K562 treated with DMSO at 1 percent for 12 hours (cell line): ENCODE data around the gene MCEE. TPM values are rescaled to one million over a fixed set of nuclear protein-coding genes. Genes with fewer than 3 reads are reported as not detected.

Source experiments
- total RNA-seq: library from RNA; unstranded; fragments of 300-600 nt; gene quantifications from 2 replicates; pipeline ENCODE4 v1.2.3, GENCODE V29; 2022; ENCODE audit not compliant: insufficient read depth

MCEE gene
- 14.1 and 23.3 TPM in 2 replicates for total RNA-seq

DNA sequence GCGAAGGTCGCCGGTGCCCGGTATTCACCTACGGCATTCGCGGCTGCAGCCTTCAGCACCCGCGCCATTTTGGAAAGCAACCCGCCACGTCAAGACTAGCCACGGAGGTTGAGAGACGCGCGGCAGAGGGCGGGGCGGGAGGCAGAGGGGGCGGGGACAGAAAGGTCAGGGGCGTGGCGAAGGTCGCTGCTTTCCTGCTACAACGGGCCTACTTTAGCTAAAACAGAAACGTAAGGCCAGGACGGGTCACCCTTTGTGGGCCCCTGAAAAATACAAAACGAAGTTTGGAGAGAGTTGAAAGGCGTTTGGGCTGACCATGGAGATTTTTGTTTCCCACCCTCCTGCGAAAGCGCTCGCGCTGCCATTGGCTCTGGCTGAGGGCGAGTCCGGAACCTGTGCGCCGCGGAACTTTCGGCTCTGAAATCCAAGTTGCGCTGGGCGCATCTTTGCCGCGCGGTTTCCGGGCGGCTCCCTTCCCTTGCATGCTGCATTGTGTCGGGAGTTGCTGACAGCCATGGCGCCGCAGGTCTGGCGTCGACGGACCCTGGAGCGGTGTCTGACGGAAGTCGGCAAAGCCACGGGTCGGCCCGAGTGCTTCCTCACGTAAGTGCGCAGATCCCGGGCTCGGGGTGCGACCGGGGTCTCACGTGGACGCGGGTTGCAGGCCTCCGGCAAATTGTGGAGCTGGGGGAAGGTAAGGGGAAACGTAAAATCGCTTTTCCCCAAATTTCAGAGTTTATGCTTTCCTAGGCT, at the start of gene MCEE, which contains the start of gene MPHOSPH10:
Gene MCEE (minus strand): TSS at position 78 of the 753 bp plus-strand sequence. CDS start 10 bp downstream, at position 68.
Gene MPHOSPH10 (plus strand): TSS at position 483 of the 753 bp plus-strand sequence. CDS start 32 bp downstream, at position 515.

DNA sequence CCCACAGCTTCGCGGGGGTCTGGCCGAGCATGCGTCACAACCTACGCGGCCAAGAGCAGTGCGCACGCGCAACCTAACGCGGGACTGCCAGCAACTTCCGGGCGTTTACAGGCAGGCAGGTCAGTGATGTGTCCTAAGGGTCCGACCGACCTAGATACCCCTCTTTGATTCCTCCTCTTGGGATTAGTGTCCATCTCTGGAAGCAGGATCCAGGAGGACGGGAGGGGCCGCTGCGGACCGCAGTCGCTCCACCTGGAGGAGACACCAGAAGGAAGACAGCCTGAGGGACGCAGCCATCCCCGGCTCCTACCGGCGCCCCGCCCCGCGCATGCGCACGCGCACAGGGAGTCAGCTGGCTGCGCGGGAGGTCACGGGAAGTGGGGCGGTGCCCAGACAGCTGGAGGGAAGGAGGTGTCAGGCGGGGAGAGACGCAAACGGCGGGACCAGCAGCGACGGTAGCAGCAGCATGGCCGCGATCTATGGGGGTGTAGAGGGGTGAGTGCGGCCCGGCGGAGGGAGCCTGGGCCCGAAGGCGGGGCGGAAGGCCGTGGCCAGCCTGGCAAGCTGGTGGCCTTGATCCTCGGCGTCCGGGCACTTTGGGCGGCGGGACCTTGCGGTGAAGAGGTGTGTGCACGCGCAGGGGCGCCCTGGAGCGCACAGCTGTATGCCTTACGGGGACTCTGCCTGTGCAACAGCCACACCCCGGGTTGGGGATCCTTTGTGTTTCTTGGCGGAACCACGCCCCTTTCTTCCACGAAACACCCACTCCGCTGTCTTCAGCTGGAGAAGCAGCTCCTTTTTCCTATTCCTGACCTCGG, 61.6 kb downstream of the MCEE start, which contains the start of gene NAGK:
Gene NAGK (plus strand): TSS at position 431 of the 818 bp plus-strand sequence. CDS start 36 bp downstream, at position 467.

Other genes starting within 250 kb of the MCEE start
- not detected in 2 replicates for gene VAX2, start 229.7 kb downstream of the MCEE start, total RNA-seq
- not detected in 2 replicates for gene ATP6V1B1, start 194.3 kb downstream of the MCEE start, total RNA-seq
- gene ANKRD53, start 151.6 kb downstream of the MCEE start, total RNA-seq: not detected in 2 replicates
- 35.7 and 73.9 TPM in 2 replicates for gene TEX261, start 135.4 kb downstream of the MCEE start, total RNA-seq
- 57.8 and 73.6 TPM in 2 replicates for gene NAGK, start 61.6 kb downstream of the MCEE start, total RNA-seq
- gene MPHOSPH10, start 405 bp upstream of the MCEE start, total RNA-seq: 12.3 and 24.6 TPM in 2 replicates
- 0.24 and 1.3 TPM in 2 replicates for gene PAIP2B, start 96.9 kb upstream of the MCEE start, total RNA-seq
- gene ZNF638, start 201.6 kb upstream of the MCEE start, total RNA-seq: 35.2 and 88.4 TPM in 2 replicates